Measurements from ENCODE around the gene ATP8A2.

ATP8A2 gene

DNA sequence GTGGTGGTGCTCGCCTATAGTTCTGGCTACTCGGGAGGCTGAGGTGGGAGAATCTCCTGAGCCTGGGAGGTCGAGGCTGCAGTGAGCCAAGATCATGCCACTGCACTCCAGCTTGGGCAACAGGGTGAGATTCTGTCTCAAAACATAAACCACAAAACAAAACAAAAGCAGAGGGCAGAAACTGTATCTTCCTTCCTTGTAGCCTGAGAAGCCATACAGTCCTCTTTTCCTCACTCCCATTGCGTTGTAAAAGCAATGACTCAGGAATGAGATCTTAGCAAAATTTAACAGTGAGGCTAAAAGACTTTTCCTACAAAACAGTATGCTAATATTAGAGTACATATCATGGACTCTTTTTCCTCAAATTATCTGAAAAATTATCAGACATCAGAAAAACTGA lies 549.2 kb downstream of the ATP8A2 start:
- no peak overlapping the region for H3K4me3 ChIP-seq (ENCODE audit: low read depth, low read length)
- TF ChIP-seq, protein P1, sequence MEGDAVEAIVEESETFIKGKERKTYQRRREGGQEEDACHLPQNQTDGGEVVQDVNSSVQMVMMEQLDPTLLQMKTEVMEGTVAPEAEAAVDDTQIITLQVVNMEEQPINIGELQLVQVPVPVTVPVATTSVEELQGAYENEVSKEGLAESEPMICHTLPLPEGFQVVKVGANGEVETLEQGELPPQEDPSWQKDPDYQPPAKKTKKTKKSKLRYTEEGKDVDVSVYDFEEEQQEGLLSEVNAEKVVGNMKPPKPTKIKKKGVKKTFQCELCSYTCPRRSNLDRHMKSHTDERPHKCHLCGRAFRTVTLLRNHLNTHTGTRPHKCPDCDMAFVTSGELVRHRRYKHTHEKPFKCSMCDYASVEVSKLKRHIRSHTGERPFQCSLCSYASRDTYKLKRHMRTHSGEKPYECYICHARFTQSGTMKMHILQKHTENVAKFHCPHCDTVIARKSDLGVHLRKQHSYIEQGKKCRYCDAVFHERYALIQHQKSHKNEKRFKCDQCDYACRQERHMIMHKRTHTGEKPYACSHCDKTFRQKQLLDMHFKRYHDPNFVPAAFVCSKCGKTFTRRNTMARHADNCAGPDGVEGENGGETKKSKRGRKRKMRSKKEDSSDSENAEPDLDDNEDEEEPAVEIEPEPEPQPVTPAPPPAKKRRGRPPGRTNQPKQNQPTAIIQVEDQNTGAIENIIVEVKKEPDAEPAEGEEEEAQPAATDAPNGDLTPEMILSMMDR (IDR thresholded peaks at IDR 0.05; ENCODE audit: low read depth, low read length) = no peak

GRCh38 chr13:25922376-25922775 lies 550.6 kb downstream of the ATP8A2 start:
- no peak overlapping the region for H3K4me3 ChIP-seq (ENCODE audit: low read depth, low read length)
- TF ChIP-seq, protein P1 (IDR thresholded peaks at IDR 0.05; ENCODE audit: low read depth, low read length) = no peak

DNA sequence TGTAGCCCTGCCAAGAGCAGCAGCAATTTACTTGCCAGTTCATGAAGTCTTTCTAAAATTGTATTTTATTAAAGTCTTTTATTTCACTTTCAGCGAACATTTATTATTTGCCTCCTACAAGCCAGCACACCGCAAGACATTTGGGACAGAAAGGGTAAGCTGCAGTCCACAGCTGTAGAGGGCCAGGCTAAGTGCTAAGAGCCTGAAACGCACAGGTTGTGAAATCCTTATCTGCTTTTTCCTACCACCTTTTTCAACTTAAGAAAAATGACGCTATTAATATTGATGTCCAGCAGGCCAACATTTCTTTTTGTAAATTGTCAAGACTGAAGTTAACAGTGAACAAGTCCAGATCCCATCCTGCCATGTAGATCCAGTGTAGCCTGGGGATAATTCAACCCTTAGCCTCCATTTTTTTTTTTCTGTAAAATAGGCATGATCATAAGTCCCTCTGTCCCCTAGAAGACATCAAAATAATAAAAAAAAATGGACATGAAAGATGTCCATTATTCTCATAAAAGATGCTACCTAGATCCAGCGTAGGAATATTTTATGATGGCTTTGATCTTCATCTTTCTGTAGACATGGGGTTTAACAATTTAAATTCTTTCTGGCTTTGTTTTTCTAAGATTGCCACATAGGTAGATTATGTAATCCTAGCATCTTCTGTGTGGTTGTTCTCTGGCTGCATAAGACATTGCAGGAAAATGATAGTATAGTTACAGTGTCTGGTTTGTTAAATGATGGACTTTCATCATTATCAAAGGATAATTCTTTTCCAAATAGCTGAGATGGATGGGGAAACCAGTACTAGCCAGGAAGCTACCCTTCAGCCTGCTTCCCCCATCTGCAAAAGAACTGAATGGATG lies 551.7 kb downstream of the ATP8A2 start:
- no peak overlapping the region for H3K4me3 ChIP-seq (ENCODE audit: low read depth, low read length)
- TF ChIP-seq, protein P1 (IDR thresholded peaks at IDR 0.05; ENCODE audit: low read depth, low read length) = no peak

GRCh38 chr13:25927363-25927762 lies 555.6 kb downstream of the ATP8A2 start:
- H3K4me3 ChIP-seq (ENCODE audit: low read depth, low read length) = no peak overlapping the region
- TF ChIP-seq, protein P1 (IDR thresholded peaks at IDR 0.05; ENCODE audit: low read depth, low read length) = no peak

DNA sequence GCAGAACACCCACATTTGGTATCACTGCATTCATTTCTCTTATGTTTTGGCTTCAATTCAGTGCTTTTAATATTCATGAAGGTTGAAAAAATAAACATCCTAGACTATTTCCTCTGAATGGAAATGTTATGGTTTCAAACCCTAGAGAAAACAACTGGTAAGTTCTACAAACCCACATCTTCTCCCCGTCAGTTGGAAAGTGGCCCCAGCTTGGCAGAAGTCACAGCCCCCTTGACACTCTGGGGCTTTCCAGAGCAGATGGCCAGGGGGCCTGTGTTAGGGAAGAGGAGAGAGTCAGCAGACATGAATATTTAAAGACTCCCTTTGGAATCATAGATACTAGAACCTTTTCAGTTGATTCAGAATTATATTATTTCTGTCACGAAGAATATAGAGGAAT lies 556.2 kb downstream of the ATP8A2 start:
- no peak overlapping the region for H3K4me3 ChIP-seq (ENCODE audit: low read depth, low read length)

DNA sequence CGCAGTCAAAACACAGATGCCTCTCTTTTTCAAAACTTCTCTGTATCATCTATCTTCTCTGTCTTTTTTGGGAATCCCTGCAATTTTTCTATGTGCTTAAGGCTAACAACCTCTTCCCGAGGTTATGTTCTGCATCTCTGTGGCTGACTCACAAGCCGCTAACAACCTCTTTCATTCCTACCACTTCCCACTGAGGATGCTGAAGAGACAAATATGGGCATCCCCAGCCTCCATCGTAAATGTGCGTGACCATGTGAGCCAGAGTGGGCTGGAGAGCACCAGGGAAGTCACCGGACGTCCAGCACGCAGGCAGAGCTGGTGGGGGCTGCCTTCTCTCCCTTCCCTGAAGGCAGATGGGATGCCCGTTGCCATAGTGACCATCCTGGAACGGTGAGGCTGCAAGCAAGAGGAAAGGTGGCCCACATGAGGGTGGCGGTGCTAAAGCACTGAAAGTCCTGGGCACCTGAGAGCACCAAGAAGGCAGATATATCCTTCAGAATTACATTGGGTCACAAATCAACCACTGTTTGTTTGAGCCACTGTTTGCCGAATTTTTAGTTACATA lies 557.2 kb downstream of the ATP8A2 start:
- H3K4me3 ChIP-seq (ENCODE audit: low read depth, low read length) = no peak overlapping the region
- TF ChIP-seq, protein P1 (IDR thresholded peaks at IDR 0.05; ENCODE audit: low read depth, low read length) = no peak

More for the DNA sequence above, 556.2 kb downstream of the ATP8A2 start:
- TF ChIP-seq, protein P1 (IDR thresholded peaks at IDR 0.05; ENCODE audit: low read depth, low read length) = no peak

- TF ChIP-seq, protein P1 (IDR thresholded peaks at IDR 0.05; ENCODE audit: low read depth, low read length) = no peak
Observed at GRCh38 chr13:25929816-25930215, 558.0 kb downstream of the ATP8A2 start.

More at GRCh38 chr13:25929816-25930215, 558.0 kb downstream of the ATP8A2 start:
- H3K4me3 ChIP-seq (ENCODE audit: low read depth, low read length) = no peak overlapping the region

All from WI38 (cell line).